Measurements from ENCODE around the gene C1orf115.
"Not testable (repeated sequence)": the region's sequence is repeated elsewhere in the genome, so short reads cannot be mapped to it uniquely, and the experiment has no call there.

C1orf115 gene

GRCh38 chr1:220683716-220684115 is 6.4 kb upstream of the C1orf115 start:
- H3K36me3 ChIP-seq (ENCODE audit: insufficient read depth, low read length); H3K4me1 ChIP-seq (ENCODE audit: insufficient read depth, low read length); H3K9ac ChIP-seq (ENCODE audit: low read depth, low read length); H3K9me3 ChIP-seq (ENCODE audit: control insufficient read depth, insufficient read depth, low read length): not testable (repeated sequence)

GRCh38 chr1:220684890-220685289 is 5.3 kb upstream of the C1orf115 start:
- H3K9ac ChIP-seq (ENCODE audit: low read depth, low read length), result no peak overlapping the region
- H3K9me3 ChIP-seq (ENCODE audit: control insufficient read depth, insufficient read depth, low read length), result no peaks in the 10 kb centered on the region
- no peaks in the 10 kb centered on the region for H3K36me3 ChIP-seq (ENCODE audit: insufficient read depth, low read length)

GRCh38 chr1:220685879-220686278 is 4.3 kb upstream of the C1orf115 start:
- H3K36me3 ChIP-seq (ENCODE audit: insufficient read depth, low read length), result no peaks in the 10 kb centered on the region
- H3K9ac ChIP-seq (ENCODE audit: low read depth, low read length), result no peak overlapping the region
- H3K9me3 ChIP-seq (ENCODE audit: control insufficient read depth, insufficient read depth, low read length), result no peaks in the 10 kb centered on the region
- H3K4me1 ChIP-seq (ENCODE audit: insufficient read depth, low read length), result no peaks in the 10 kb centered on the region; the same call in 1 of the 2 replicates

More at GRCh38 chr1:220684890-220685289, 5.3 kb upstream of the C1orf115 start:
- no peaks in the 10 kb centered on the region; the same call in 1 of the 2 replicates for H3K4me1 ChIP-seq (ENCODE audit: insufficient read depth, low read length)

GRCh38 chr1:220687809-220688208 is 2.4 kb upstream of the C1orf115 start:
- no peak overlapping the region for H3K9ac ChIP-seq (ENCODE audit: low read depth, low read length)
- H3K36me3 ChIP-seq (ENCODE audit: insufficient read depth, low read length), result no peaks in the 10 kb centered on the region
- H3K4me1 ChIP-seq (ENCODE audit: insufficient read depth, low read length), result no peaks in the 10 kb centered on the region; the same call in 1 of the 2 replicates
- no peaks in the 10 kb centered on the region for H3K9me3 ChIP-seq (ENCODE audit: control insufficient read depth, insufficient read depth, low read length)

- Histone ChIP-seq H3K36me3 (ENCODE audit: insufficient read depth, low read length) (no peaks in the 10 kb centered on the region), H3K9ac (ENCODE audit: low read depth, low read length) (peak overlapping the region; percentile 78; the same call in 1 of the 2 replicates), H3K4me1 (ENCODE audit: insufficient read depth, low read length) (no peaks in the 10 kb centered on the region; the same call in 1 of the 2 replicates), H3K9me3 (ENCODE audit: control insufficient read depth, insufficient read depth, low read length) (no peaks in the 10 kb centered on the region)
Measured at GRCh38 chr1:220689666-220690065, 497 bp upstream of the C1orf115 start.

- Histone ChIP-seq H3K36me3 (ENCODE audit: insufficient read depth, low read length) (no peaks in the 10 kb centered on the region), H3K4me1 (ENCODE audit: insufficient read depth, low read length) (no peaks in the 10 kb centered on the region; the same call in 1 of the 2 replicates), H3K9ac (ENCODE audit: low read depth, low read length) (peak overlapping the region; percentile 78; the same call in 1 of the 2 replicates), H3K9me3 (ENCODE audit: control insufficient read depth, insufficient read depth, low read length) (no peaks in the 10 kb centered on the region)
Measured at GRCh38 chr1:220691053-220691684, 1.0 kb downstream of the C1orf115 start.

GRCh38 chr1:220692436-220693228 is 2.5 kb downstream of the C1orf115 start:
- Histone ChIP-seq H3K4me1 (ENCODE audit: insufficient read depth, low read length) (no peaks in the 10 kb centered on the region; the same call in 1 of the 2 replicates), H3K9ac (ENCODE audit: low read depth, low read length) (no peak overlapping the region), H3K9me3 (ENCODE audit: control insufficient read depth, insufficient read depth, low read length) (no peaks in the 10 kb centered on the region), H3K36me3 (ENCODE audit: insufficient read depth, low read length) (no peaks in the 10 kb centered on the region)

GRCh38 chr1:220694866-220695382 is 4.8 kb downstream of the C1orf115 start:
- no peak overlapping the region for H3K9ac ChIP-seq (ENCODE audit: low read depth, low read length)
- H3K4me1 ChIP-seq (ENCODE audit: insufficient read depth, low read length), result 0 out of 2 replicates have a peak, but pooled peaks cover 2% of the 10 kb centered on the region
- no peaks in the 10 kb centered on the region for H3K36me3 ChIP-seq (ENCODE audit: insufficient read depth, low read length)
- H3K9me3 ChIP-seq (ENCODE audit: control insufficient read depth, insufficient read depth, low read length), result no peaks in the 10 kb centered on the region

- H3K4me1 ChIP-seq (ENCODE audit: insufficient read depth, low read length), result 0 out of 2 replicates have a peak, but pooled peaks cover 6% of the 10 kb centered on the region
- no peaks in the 10 kb centered on the region for H3K9me3 ChIP-seq (ENCODE audit: control insufficient read depth, insufficient read depth, low read length)
- no peaks in the 10 kb centered on the region for H3K36me3 ChIP-seq (ENCODE audit: insufficient read depth, low read length)
- H3K9ac ChIP-seq (ENCODE audit: low read depth, low read length), result no peak overlapping the region
Measured at GRCh38 chr1:220695426-220695825, 5.3 kb downstream of the C1orf115 start.

- H3K36me3 ChIP-seq (ENCODE audit: insufficient read depth, low read length), result no peaks in the 10 kb centered on the region
- H3K4me1 ChIP-seq (ENCODE audit: insufficient read depth, low read length), result peaks cover 10% of the 10 kb centered on the region; the same call in 1 of the 2 replicates
- no peak overlapping the region for H3K9ac ChIP-seq (ENCODE audit: low read depth, low read length)
- no peaks in the 10 kb centered on the region for H3K9me3 ChIP-seq (ENCODE audit: control insufficient read depth, insufficient read depth, low read length)
Measured at GRCh38 chr1:220696226-220696862, 6.2 kb downstream of the C1orf115 start.

- no peaks in the 10 kb centered on the region for H3K9me3 ChIP-seq (ENCODE audit: control insufficient read depth, insufficient read depth, low read length)
- H3K4me1 ChIP-seq (ENCODE audit: insufficient read depth, low read length), result peaks cover 10% of the 10 kb centered on the region; the same call in 1 of the 2 replicates
- H3K9ac ChIP-seq (ENCODE audit: low read depth, low read length), result no peak overlapping the region
- H3K36me3 ChIP-seq (ENCODE audit: insufficient read depth, low read length), result no peaks in the 10 kb centered on the region
Measured at GRCh38 chr1:220696863-220697231, 6.7 kb downstream of the C1orf115 start.

- Histone ChIP-seq H3K4me1 (ENCODE audit: insufficient read depth, low read length) (peaks cover 10% of the 10 kb centered on the region; the same call in 1 of the 2 replicates), H3K36me3 (ENCODE audit: insufficient read depth, low read length) (no peaks in the 10 kb centered on the region), H3K9ac (ENCODE audit: low read depth, low read length) (no peak overlapping the region), H3K9me3 (ENCODE audit: control insufficient read depth, insufficient read depth, low read length) (no peaks in the 10 kb centered on the region)
Measured at GRCh38 chr1:220697326-220697725, 7.2 kb downstream of the C1orf115 start.

- no peaks in the 10 kb centered on the region for H3K36me3 ChIP-seq (ENCODE audit: insufficient read depth, low read length)
- H3K9ac ChIP-seq (ENCODE audit: low read depth, low read length), result no peak overlapping the region
- peaks cover 10% of the 10 kb centered on the region; the same call in 1 of the 2 replicates for H3K4me1 ChIP-seq (ENCODE audit: insufficient read depth, low read length)
- no peaks in the 10 kb centered on the region for H3K9me3 ChIP-seq (ENCODE audit: control insufficient read depth, insufficient read depth, low read length)
Measured at GRCh38 chr1:220698607-220699016, 8.4 kb downstream of the C1orf115 start.

- H3K36me3 ChIP-seq (ENCODE audit: insufficient read depth, low read length), result no peaks in the 10 kb centered on the region
- H3K9ac ChIP-seq (ENCODE audit: low read depth, low read length), result no peak overlapping the region
- H3K4me1 ChIP-seq (ENCODE audit: insufficient read depth, low read length), result peaks cover 10% of the 10 kb centered on the region; the same call in 1 of the 2 replicates
- no peaks in the 10 kb centered on the region for H3K9me3 ChIP-seq (ENCODE audit: control insufficient read depth, insufficient read depth, low read length)
Measured at GRCh38 chr1:220699044-220699443, 8.9 kb downstream of the C1orf115 start.
